T-helper 2 cell treated with Interferon-gamma antibody and Interleukin-4, amounts not matched to agents 5 μg/mL and 100 μg/mL, for 36 hours (primary cell): ENCODE results near the gene MYORG.

Experiments
- DNase-seq: peaks from one replicate; pipeline ENCODE4 v3.0.0; 2021; ENCODE audit warnings: low spot score
- H3K27ac Mint-ChIP-seq: one replicate; pipeline ENCODE4 v1.8.0; 2021; ENCODE audit warnings: mild to moderate bottlenecking, mixed read lengths
- H3K27me3 Mint-ChIP-seq: one replicate; pipeline ENCODE4 v1.8.0; 2021; ENCODE audit warnings: low read depth, mixed read lengths
- H3K36me3 Mint-ChIP-seq: one replicate; pipeline ENCODE4 v1.8.0; 2021; ENCODE audit warnings: low read depth, mixed read lengths
- H3K4me1 Mint-ChIP-seq: one replicate; pipeline ENCODE4 v1.8.0; 2021; ENCODE audit warnings: low read depth, mixed read lengths
- H3K4me3 Mint-ChIP-seq: one replicate; pipeline ENCODE4 v1.8.0; 2022; ENCODE audit warnings: mild to moderate bottlenecking, moderate library complexity, mixed read lengths
- H3K9me3 Mint-ChIP-seq: one replicate; pipeline ENCODE4 v1.8.0; 2021; ENCODE audit warnings: mixed read lengths

Gene MYORG

GRCh38 chr9:34322899-34323591 lies 53.7 kb downstream of the MYORG start:
- Mint-ChIP-seq H3K36me3 (no peaks in the 10 kb centered on the region), H3K4me3 (no peak overlapping the region), H3K4me1 (peaks cover 15% of the 10 kb centered on the region), H3K27ac (no peak overlapping the region), H3K9me3 (no peaks in the 10 kb centered on the region), H3K27me3 (no peaks in the 10 kb centered on the region)
- no peak for DNase-seq

GRCh38 chr9:34321451-34321850 lies 55.2 kb downstream of the MYORG start:
- Mint-ChIP-seq H3K4me3 (no peak overlapping the region), H3K27ac (no peak overlapping the region), H3K27me3 (no peaks in the 10 kb centered on the region), H3K4me1 (peaks cover 8% of the 10 kb centered on the region), H3K9me3 (no peaks in the 10 kb centered on the region), H3K36me3 (no peaks in the 10 kb centered on the region)
- DNase-seq = no peak

- no peak overlapping the region for H3K4me3 Mint-ChIP-seq
- no peaks in the 10 kb centered on the region for H3K36me3 Mint-ChIP-seq
- H3K9me3 Mint-ChIP-seq = no peaks in the 10 kb centered on the region
- no peak overlapping the region for H3K27ac Mint-ChIP-seq
- no peaks in the 10 kb centered on the region for H3K27me3 Mint-ChIP-seq
- DNase-seq = no peak
- no peaks in the 10 kb centered on the region for H3K4me1 Mint-ChIP-seq
Measured at GRCh38 chr9:34318163-34318790, 58.4 kb downstream of the MYORG start.

- peaks cover 2% of the 10 kb centered on the region for H3K36me3 Mint-ChIP-seq
- no peaks in the 10 kb centered on the region for H3K27me3 Mint-ChIP-seq
- H3K27ac Mint-ChIP-seq = no peak overlapping the region
- H3K9me3 Mint-ChIP-seq = no peaks in the 10 kb centered on the region
- no peak overlapping the region for H3K4me3 Mint-ChIP-seq
- DNase-seq = no peak
- no peaks in the 10 kb centered on the region for H3K4me1 Mint-ChIP-seq
Measured at GRCh38 chr9:34317436-34317835, 59.3 kb downstream of the MYORG start.
